Measurements from ENCODE around the gene APOL1.

The APOL1 gene

GRCh38 chr22:36274531-36274930 is 21.6 kb downstream of the APOL1 start:
- H3K27ac ChIP-seq (ENCODE audit: low read length): no peak overlapping the region

GRCh38 chr22:36277482-36278291 is 24.8 kb downstream of the APOL1 start:
- Histone ChIP-seq H2AFZ (ENCODE audit: low read depth, low read length) (0 out of 2 replicates have a peak overlapping the region, but pooled peaks have one; percentile 33), H3K9ac (ENCODE audit: low read depth, low read length) (no peak overlapping the region), H3K27ac (ENCODE audit: low read length) (no peak overlapping the region), H3K79me2 (ENCODE audit: insufficient read depth, low read length) (no peaks in the 10 kb centered on the region), H3K36me3 (ENCODE audit: insufficient read depth, low read length) (peaks cover 21% of the 10 kb centered on the region), H3K4me2 (ENCODE audit: insufficient read depth, low read length) (no peak overlapping the region), H3K4me1 (ENCODE audit: insufficient read depth, low read length) (peaks cover 5% of the 10 kb centered on the region; the same call in 1 of the 2 replicates), H3K9me3 (ENCODE audit: insufficient read depth, low read length, severe bottlenecking) (no peaks in the 10 kb centered on the region), H3K27me3 (ENCODE audit: insufficient read depth, low read length, poor library complexity) (no peaks in the 10 kb centered on the region), H4K20me1 (ENCODE audit: insufficient read depth, low read length) (no peaks in the 10 kb centered on the region; the same call in 1 of the 2 replicates), H3K4me3 (ENCODE audit: low read depth in 1 of 2, low read length in 2 of 2) (no peak overlapping the region)
- peak; percentile 88 for ATAC-seq (ENCODE audit: insufficient read depth, low read depth)
- DNase-seq: peak; percentile 69
- TF ChIP-seq EZH2 (IDR thresholded peaks at IDR 0.05; ENCODE audit: borderline replicate concordance, low read depth, low read length, severe bottlenecking) (no peak), CTCF (IDR thresholded peaks at IDR 0.05; ENCODE audit: borderline replicate concordance, extremely low read depth, low read length, poor library complexity, severe bottlenecking) (peak; percentile 82)

More at GRCh38 chr22:36274531-36274930, 21.6 kb downstream of the APOL1 start:
- Histone ChIP-seq H4K20me1 (ENCODE audit: insufficient read depth, low read length) (no peaks in the 10 kb centered on the region), H2AFZ (ENCODE audit: low read depth, low read length) (no peak overlapping the region), H3K27me3 (ENCODE audit: insufficient read depth, low read length, poor library complexity) (no peaks in the 10 kb centered on the region), H3K36me3 (ENCODE audit: insufficient read depth, low read length) (no peaks in the 10 kb centered on the region), H3K79me2 (ENCODE audit: insufficient read depth, low read length) (no peaks in the 10 kb centered on the region), H3K4me1 (ENCODE audit: insufficient read depth, low read length) (peaks cover 5% of the 10 kb centered on the region; the same call in 1 of the 2 replicates), H3K9me3 (ENCODE audit: insufficient read depth, low read length, severe bottlenecking) (no peaks in the 10 kb centered on the region), H3K4me2 (ENCODE audit: insufficient read depth, low read length) (no peak overlapping the region), H3K4me3 (ENCODE audit: low read depth in 1 of 2, low read length in 2 of 2) (no peak overlapping the region), H3K9ac (ENCODE audit: low read depth, low read length) (no peak overlapping the region)
- ATAC-seq (ENCODE audit: insufficient read depth, low read depth) (no peak), DNase-seq (no peak)
- TF ChIP-seq EZH2 (IDR thresholded peaks at IDR 0.05; ENCODE audit: borderline replicate concordance, low read depth, low read length, severe bottlenecking) (no peak), CTCF (IDR thresholded peaks at IDR 0.05; ENCODE audit: borderline replicate concordance, extremely low read depth, low read length, poor library complexity, severe bottlenecking) (no peak)

GRCh38 chr22:36279219-36279666 is 26.3 kb downstream of the APOL1 start:
- ATAC-seq (ENCODE audit: insufficient read depth, low read depth) (no peak), DNase-seq (no peak)
- H3K9me3 ChIP-seq (ENCODE audit: insufficient read depth, low read length, severe bottlenecking): no peaks in the 10 kb centered on the region
- no peak overlapping the region for H3K27ac ChIP-seq (ENCODE audit: low read length)
- H3K27me3 ChIP-seq (ENCODE audit: insufficient read depth, low read length, poor library complexity): no peaks in the 10 kb centered on the region
- H2AFZ ChIP-seq (ENCODE audit: low read depth, low read length): no peak overlapping the region
- no peak overlapping the region for H3K9ac ChIP-seq (ENCODE audit: low read depth, low read length)
- no peak for TF ChIP-seq EZH2 (IDR thresholded peaks at IDR 0.05; ENCODE audit: borderline replicate concordance, low read depth, low read length, severe bottlenecking)
- TF ChIP-seq CTCF (IDR thresholded peaks at IDR 0.05; ENCODE audit: borderline replicate concordance, extremely low read depth, low read length, poor library complexity, severe bottlenecking): no peak
- peaks cover 5% of the 10 kb centered on the region; the same call in 1 of the 2 replicates for H3K4me1 ChIP-seq (ENCODE audit: insufficient read depth, low read length)
- H3K79me2 ChIP-seq (ENCODE audit: insufficient read depth, low read length): no peaks in the 10 kb centered on the region
- H3K4me2 ChIP-seq (ENCODE audit: insufficient read depth, low read length): no peak overlapping the region
- H3K36me3 ChIP-seq (ENCODE audit: insufficient read depth, low read length): peaks cover 34% of the 10 kb centered on the region
- no peaks in the 10 kb centered on the region; the same call in 1 of the 2 replicates for H4K20me1 ChIP-seq (ENCODE audit: insufficient read depth, low read length)
- H3K4me3 ChIP-seq (ENCODE audit: low read depth in 1 of 2, low read length in 2 of 2): no peak overlapping the region
